GM12873 (cell line): ENCODE results near the gene MED12.

ENCODE experiments used
- CTCF ChIP-seq: IDR thresholded peaks from 2 replicates; pipeline ENCODE4 v1.5.1; 2012; ENCODE audit warnings: low read depth, mild to moderate bottlenecking, moderate library complexity, low read length, control low read depth; ENCODE audit not compliant: insufficient read depth; ENCODE audit errors: missing control alignments

The MED12 gene

DNA sequence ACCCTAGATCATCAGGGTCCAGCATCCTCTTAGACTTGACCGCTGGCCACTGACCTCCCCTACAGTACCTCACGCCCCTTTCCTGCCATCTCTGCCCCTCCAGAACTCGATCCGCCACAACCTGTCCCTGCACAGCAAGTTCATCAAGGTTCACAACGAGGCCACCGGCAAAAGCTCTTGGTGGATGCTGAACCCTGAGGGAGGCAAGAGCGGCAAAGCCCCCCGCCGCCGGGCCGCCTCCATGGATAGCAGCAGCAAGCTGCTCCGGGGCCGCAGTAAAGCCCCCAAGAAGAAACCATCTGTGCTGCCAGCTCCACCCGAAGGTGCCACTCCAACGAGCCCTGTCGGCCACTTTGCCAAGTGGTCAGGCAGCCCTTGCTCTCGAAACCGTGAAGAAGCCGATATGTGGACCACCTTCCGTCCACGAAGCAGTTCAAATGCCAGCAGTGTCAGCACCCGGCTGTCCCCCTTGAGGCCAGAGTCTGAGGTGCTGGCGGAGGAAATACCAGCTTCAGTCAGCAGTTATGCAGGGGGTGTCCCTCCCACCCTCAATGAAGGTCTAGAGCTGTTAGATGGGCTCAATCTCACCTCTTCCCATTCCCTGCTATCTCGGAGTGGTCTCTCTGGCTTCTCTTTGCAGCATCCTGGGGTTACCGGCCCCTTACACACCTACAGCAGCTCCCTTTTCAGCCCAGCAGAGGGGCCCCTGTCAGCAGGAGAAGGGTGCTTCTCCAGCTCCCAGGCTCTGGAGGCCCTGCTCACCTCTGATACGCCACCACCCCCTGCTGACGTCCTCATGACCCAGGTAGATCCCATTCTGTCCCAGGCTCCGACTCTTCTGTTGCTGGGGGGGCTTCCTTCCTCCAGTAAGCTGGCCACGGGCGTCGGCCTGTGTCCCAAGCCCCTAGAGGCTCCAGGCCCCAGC lies 17.6 kb upstream of the MED12 start:
- no peak for TF ChIP-seq CTCF

GRCh38 chrX:71102292-71102691 lies 16.1 kb upstream of the MED12 start:
- TF ChIP-seq CTCF, result no peak

DNA sequence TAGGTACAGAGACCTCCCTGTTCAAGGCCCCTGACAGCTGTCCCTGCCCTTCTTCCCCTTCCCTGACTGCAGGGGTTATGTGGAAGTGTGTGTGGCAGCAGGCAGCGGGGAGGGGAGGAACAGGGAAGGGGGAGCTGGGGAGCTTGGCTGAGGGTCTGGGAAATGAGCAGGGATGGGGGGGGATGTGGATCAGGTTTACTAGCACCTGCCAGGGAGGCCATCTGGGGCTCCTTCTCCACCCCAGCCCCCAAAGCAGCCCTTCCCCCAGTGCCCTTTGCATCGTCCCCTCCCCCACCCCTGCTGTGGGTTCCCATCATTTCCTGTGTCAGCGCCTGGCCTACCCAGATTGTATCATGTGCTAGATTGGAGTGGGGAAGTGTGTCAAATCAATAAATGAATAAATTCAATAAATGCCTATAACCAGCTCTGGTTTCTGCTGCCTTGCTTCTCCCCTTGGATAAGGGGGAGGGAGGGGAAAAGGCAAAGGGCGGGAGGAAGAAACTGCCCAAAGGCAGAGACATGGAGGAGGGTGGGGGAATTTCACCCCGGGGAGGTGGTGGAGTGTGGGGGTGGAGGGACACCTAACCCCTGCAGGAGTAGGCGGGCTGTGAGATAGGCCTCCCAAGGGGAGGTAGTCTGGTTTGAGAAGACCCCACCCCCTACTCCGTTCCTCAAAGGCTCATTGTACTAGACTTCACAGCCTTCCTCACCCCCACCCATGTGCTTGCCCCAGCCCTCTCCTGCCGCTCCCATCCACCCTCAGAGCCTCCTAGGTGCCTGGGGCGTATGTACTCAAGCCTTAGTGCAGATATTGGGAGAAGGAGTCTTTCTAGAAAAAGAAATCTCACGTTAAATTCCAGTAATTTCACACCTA lies 15.0 kb upstream of the MED12 start:
- TF ChIP-seq CTCF, result no peak

- no peak for TF ChIP-seq CTCF
These were observed 12.8 kb upstream of the MED12 start for GRCh38 chrX:71105628-71106027.

DNA sequence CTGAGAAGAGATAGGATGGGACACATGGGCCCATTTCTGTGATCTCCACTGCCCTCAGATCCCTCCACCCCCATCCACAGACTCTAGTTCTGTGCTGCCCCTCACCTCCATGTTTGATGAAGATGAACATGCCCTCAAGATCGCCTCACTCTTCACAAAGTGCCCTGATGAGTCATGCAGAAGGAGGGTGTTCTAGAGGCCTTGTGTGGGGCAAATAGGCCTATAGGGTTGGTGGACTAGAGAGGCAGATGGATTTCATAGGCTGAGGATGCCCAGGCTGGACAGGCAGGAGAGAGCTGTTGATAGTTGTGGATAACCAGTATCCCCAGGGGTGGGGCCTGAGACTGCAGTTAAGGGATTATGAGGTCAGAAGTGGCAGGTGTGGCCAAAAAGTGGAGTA lies 12.0 kb upstream of the MED12 start, which contains the start of gene CXorf65:
CXorf65 (minus strand) TSS at position 314 of the 400 bp plus-strand sequence; CDS start at position 130, 184 bp downstream.
- TF ChIP-seq CTCF, result no peak

- no peak for TF ChIP-seq CTCF
These were observed 11.2 kb upstream of the MED12 start for GRCh38 chrX:71107245-71107644.
